ENCODE data around the gene EFCAB6. TPM values are rescaled to one million over a fixed set of nuclear protein-coding genes. Genes with fewer than 3 reads are reported as not detected.

Gene EFCAB6
- total and polyA plus RNA-seq, 10 of the 15 experiments (the other 5 are each of a cell fraction or from before 2014, with no cell fraction given) = 0.05 to 0.42 (median 0.19) TPM

DNA sequence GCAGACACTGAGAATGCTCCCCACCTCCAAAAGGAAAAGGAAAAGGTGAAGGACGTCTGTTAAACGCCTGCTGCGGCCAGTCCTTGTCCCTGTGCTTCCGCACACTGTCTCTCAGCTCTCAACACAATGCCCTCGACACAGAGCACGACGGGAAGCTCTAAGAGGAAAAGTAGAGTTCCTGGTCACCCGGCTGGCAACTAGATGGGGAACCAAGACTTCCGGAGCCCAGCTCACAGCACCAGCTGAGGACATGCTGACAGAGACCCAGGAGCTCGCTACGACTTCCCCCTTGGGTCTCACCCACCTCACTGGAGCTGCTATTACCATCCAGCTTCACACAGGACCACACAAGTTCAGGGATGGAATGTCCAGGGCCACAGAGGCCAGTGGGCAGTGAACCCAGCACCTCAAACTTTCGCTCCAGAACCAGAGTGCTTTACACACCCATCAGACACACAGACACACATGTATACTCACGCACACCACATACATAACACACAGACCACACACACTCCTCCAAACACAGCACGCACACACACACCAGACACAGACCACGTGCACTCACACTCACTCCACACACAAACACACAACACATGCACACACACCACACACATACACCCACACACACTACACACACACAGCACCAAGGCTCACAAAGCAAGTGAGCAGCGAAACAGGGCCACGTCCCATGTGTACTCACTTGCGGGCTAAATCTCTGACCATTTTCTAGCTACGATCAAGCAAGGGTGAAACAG is 40.6 kb upstream of the EFCAB6 start:
- Histone ChIP-seq H3K27ac (ENCODE audit: control insufficient read depth, insufficient read depth) (no peak overlapping the region), H4K20me1 (ENCODE audit: control insufficient read depth, insufficient read depth) (no peaks in the 10 kb centered on the region), H3K4me3 (no peak overlapping the region), H3K79me2 (ENCODE audit: control insufficient read depth, insufficient read depth, low read length) (no peaks in the 10 kb centered on the region), H3K4me1 (ENCODE audit: control insufficient read depth, insufficient read depth, low read length) (no peaks in the 10 kb centered on the region), H3K36me3 (ENCODE audit: control insufficient read depth in 2 of 2, insufficient read depth in 2 of 2, low read length in 1 of 2) (no peaks in the 10 kb centered on the region), H3K9ac (ENCODE audit: control insufficient read depth, insufficient read depth, low read length) (no peak overlapping the region), H3K9me3 (replicated peaks; ENCODE audit: control insufficient read depth, insufficient read depth, low read length) (no peaks in the 10 kb centered on the region), H3K4me2 (ENCODE audit: control insufficient read depth, insufficient read depth) (no peak overlapping the region), H2AFZ (ENCODE audit: control insufficient read depth, low read depth, low read length) (no peak overlapping the region), H3K27me3 (replicated peaks in 1 of 2; ENCODE audit: control insufficient read depth in 2 of 2, insufficient read depth in 2 of 2, low read length in 1 of 2) (peaks cover 0 to 4% of the 10 kb centered on the region in 2 experiments; a peak in 3 of 4 replicates)
- FAIRE-seq (no peak), ATAC-seq (no peak), DNase-seq (ENCODE audit: low read depth, low spot score) (no peak)
- in situ Hi-C loops (cut with MboI) = no loop called here
- no TSS peak for BruUV-seq (replicated peaks)
- SMC1A ChIA-PET (ENCODE audit: uncharacterized antibody, unreplicated experiment) = no interaction called here
- RAD21 ChIA-PET (ENCODE audit: unreplicated experiment) = no interaction called here
- WGBS (ENCODE audit: insufficient coverage, insufficient replicate concordance, low lambda C conversion rate, missing lambda C conversion rate) = 30% methylated on average over 19 of the region's 19 CpGs
- CTCF ChIA-PET = interaction anchor here (1.0 to 1.7 kb wide), 2 partner anchors 17 to 30 kb away, joined by 3 to 4 read pairs; no protein-coding TSS in a partner anchor
- POLR2A ChIA-PET = interaction anchor here (0.7 kb wide), 1 partner anchor 41 kb away, joined by 4 read pairs; the partner anchor contains the start of gene EFCAB6
- intact Hi-C loops (cut with micrococcal nuclease; ENCODE audit: unreplicated experiment) = no loop called here
- TF ChIP-seq, protein P1, sequence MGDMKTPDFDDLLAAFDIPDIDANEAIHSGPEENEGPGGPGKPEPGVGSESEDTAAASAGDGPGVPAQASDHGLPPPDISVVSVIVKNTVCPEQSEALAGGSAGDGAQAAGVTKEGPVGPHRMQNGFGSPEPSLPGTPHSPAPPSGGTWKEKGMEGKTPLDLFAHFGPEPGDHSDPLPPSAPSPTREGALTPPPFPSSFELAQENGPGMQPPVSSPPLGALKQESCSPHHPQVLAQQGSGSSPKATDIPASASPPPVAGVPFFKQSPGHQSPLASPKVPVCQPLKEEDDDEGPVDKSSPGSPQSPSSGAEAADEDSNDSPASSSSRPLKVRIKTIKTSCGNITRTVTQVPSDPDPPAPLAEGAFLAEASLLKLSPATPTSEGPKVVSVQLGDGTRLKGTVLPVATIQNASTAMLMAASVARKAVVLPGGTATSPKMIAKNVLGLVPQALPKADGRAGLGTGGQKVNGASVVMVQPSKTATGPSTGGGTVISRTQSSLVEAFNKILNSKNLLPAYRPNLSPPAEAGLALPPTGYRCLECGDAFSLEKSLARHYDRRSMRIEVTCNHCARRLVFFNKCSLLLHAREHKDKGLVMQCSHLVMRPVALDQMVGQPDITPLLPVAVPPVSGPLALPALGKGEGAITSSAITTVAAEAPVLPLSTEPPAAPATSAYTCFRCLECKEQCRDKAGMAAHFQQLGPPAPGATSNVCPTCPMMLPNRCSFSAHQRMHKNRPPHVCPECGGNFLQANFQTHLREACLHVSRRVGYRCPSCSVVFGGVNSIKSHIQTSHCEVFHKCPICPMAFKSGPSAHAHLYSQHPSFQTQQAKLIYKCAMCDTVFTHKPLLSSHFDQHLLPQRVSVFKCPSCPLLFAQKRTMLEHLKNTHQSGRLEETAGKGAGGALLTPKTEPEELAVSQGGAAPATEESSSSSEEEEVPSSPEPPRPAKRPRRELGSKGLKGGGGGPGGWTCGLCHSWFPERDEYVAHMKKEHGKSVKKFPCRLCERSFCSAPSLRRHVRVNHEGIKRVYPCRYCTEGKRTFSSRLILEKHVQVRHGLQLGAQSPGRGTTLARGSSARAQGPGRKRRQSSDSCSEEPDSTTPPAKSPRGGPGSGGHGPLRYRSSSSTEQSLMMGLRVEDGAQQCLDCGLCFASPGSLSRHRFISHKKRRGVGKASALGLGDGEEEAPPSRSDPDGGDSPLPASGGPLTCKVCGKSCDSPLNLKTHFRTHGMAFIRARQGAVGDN (IDR thresholded peaks at IDR 0.05) = no peak
- TF ChIP-seq EP300 (IDR thresholded peaks at IDR 0.05; ENCODE audit: borderline replicate concordance in 1 of 2, control insufficient read depth in 1 of 2, low read depth in 2 of 2, low read length in 2 of 2) (no peak), MYB (IDR thresholded peaks at IDR 0.05; ENCODE audit: borderline replicate concordance, low read depth, low read length) (no peak), NR2C1 (IDR thresholded peaks at IDR 0.05) (no peak), NFIC (IDR thresholded peaks at IDR 0.05; ENCODE audit: low read depth, low read length) (no peak), SREBF1 (IDR thresholded peaks at IDR 0.05; ENCODE audit: low read length) (no peak), NR2F1 (conservative IDR thresholded peaks at IDR 0.05) (no peak), RAD51 (IDR thresholded peaks at IDR 0.05) (no peak), ZNF217 (IDR thresholded peaks at IDR 0.05) (no peak), STAT1 (conservative IDR thresholded peaks at IDR 0.05) (no peak), ZSCAN29 (IDR thresholded peaks at IDR 0.05) (no peak), SMC3 (IDR thresholded peaks at IDR 0.05; ENCODE audit: borderline replicate concordance, low read length) (no peak)
- TF ChIP-seq, protein P2, sequence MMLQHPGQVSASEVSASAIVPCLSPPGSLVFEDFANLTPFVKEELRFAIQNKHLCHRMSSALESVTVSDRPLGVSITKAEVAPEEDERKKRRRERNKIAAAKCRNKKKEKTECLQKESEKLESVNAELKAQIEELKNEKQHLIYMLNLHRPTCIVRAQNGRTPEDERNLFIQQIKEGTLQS (IDR thresholded peaks at IDR 0.05; ENCODE audit: borderline replicate concordance, extremely low read depth, low read depth, low read length) = no peak
- TF ChIP-seq, protein P3, sequence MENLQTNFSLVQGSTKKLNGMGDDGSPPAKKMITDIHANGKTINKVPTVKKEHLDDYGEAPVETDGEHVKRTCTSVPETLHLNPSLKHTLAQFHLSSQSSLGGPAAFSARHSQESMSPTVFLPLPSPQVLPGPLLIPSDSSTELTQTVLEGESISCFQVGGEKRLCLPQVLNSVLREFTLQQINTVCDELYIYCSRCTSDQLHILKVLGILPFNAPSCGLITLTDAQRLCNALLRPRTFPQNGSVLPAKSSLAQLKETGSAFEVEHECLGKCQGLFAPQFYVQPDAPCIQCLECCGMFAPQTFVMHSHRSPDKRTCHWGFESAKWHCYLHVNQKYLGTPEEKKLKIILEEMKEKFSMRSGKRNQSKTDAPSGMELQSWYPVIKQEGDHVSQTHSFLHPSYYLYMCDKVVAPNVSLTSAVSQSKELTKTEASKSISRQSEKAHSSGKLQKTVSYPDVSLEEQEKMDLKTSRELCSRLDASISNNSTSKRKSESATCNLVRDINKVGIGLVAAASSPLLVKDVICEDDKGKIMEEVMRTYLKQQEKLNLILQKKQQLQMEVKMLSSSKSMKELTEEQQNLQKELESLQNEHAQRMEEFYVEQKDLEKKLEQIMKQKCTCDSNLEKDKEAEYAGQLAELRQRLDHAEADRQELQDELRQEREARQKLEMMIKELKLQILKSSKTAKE (IDR thresholded peaks at IDR 0.05; ENCODE audit: low read depth, poor library complexity, severe bottlenecking) = no peak
- TF ChIP-seq, protein P4, sequence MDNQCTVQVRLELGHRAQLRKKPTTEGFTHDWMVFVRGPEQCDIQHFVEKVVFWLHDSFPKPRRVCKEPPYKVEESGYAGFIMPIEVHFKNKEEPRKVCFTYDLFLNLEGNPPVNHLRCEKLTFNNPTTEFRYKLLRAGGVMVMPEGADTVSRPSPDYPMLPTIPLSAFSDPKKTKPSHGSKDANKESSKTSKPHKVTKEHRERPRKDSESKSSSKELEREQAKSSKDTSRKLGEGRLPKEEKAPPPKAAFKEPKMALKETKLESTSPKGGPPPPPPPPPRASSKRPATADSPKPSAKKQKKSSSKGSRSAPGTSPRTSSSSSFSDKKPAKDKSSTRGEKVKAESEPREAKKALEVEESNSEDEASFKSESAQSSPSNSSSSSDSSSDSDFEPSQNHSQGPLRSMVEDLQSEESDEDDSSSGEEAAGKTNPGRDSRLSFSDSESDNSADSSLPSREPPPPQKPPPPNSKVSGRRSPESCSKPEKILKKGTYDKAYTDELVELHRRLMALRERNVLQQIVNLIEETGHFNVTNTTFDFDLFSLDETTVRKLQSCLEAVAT (IDR thresholded peaks at IDR 0.05) = no peak

Data from GM12878 (cell line).